Stimulated activated CD4-positive, alpha-beta T cell treated with anti-CD3 and anti-CD28 coated beads, Interleukin-4, amount 100 ng/mL, for 1 hour (primary cell): ENCODE data around the gene NNMT.

Experiments
- DNase-seq: peaks from one replicate; pipeline ENCODE4 v3.0.0-alpha.2; 2020

Gene NNMT

DNA sequence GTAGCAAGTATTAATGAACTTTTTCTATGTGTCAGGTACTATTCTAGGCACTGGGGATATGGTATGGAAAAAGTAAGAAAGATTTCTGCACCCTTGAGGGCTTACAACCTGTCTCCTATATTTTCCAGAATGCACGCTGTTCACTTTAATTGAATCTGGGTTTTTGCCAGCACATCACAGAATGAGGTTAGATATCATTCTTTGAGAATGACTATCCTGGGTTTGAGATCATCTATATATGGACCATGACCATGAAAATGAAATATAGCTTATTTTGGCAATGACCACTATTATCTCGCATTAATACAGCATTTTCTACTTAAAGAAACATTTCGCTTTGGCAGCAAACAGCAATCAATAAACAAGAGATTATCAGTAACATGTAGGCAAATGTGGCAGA is 57.2 kb downstream of the NNMT start:
- DNase-seq, result no peak

DNA sequence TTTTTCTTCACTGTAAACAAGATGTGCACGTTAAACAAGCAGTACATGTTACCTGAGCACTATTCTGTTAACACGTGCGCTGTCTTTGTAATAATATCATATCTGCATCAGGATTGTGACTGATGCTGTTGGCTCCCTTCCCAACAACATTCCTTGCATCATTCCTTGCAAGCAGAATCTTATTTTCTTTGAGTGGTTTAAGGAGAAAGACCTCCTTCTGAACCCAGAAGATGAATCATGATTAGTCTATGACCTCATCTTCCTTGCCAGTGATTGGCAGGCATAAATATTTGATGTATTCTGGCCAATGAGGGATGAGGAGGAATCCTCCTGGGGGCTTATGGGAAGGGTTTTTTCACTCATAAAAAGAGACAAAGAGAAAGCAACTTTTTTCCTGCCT is 57.9 kb downstream of the NNMT start:
- no peak for DNase-seq

DNA sequence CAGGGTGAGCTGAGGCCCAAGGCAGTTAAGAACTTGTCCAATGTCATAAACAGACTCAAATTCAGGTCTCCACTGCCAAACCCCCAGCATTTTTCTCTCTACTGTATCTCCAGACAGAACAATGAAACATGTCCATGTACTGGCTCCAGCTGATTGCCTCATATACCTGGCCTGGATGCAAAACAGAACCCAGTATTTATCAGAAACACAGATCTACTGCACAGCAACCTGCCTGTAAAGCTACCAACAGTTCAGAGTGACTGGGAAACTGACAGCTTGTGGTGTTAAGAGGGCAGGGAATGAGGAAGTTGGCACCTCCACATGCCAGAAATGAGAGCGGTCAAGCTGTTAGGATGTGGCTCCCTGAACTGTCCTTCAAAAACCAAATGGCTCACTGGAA is 62.5 kb downstream of the NNMT start:
- DNase-seq, result no peak

DNA sequence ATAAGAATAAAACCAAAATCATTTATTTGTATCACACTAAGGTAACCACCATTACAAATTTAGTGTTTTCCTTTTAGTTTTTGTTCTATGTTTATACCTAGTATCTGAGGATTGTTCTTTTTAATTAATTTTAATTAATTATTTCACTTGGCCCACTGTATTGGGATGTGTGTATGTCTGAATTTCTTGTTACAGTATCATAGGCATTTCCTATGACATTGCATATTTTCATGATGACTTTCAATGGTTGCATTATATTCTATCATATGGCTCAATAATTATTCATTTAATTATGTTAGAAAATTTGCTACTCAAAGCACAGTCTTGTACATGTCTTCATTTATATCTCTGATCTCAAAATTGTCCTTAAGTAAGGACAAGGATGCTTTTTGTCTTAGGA is 63.1 kb downstream of the NNMT start:
- no peak for DNase-seq

DNA sequence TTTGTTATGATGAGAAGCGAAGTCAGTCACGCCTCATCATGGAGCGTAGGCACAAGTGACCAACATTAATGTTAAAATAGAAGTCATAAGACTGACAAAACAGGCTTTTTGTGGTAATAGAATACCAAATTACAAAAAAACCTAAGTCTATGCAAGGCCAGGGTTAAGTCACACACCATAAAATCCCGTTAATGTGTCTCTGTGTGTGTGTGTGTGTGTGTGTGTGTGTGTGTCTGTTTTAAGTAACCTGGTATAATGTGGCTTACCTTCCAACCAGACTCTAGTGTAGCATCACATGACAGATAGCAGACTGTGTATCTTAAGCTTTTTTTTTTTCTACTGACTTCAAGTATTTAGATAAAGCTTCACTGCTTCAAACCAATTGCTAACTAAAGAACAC is 66.1 kb downstream of the NNMT start:
- no peak for DNase-seq

DNA sequence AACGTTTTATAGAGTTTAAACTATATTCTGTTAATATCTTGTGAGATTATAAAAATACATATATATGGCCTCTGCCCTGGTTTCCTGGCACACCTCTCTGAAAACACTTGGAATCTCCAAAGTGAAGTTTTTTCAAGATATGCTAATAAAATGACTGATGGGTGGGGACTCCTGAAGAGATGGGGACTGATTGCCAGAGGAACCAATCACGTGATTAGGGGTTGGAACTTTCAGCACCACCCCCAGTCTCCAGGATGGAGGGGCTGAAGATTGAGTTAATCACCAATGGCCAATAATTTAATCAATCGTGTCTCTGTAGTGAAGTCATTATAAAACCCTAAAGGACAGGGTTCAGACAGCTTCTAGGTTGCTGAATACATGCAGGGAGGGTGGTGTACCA is 66.8 kb downstream of the NNMT start:
- no peak for DNase-seq
